HEK293T (cell line): ENCODE data around the gene AP3M1.

ENCODE experiments used
- ARNT ChIP-seq: fragments of 450-650 bp; IDR thresholded peaks from 2 replicates; pipeline ENCODE4 v1.6.1; 2017; ENCODE audit warnings: mild to moderate bottlenecking
- BHLHE40 ChIP-seq: fragments of 450-650 bp; IDR thresholded peaks from 2 replicates; pipeline ENCODE4 v1.6.1; 2016; ENCODE audit warnings: mild to moderate bottlenecking, moderate library complexity, borderline replicate concordance
- ELF4 ChIP-seq: fragments of 450-650 bp; IDR thresholded peaks from 2 replicates; pipeline ENCODE4 v1.6.1; 2017; ENCODE audit warnings: antibody characterized with exemption
- PKNOX1 ChIP-seq: fragments of 450-650 bp; IDR thresholded peaks from 2 replicates; pipeline ENCODE4 v1.6.1; 2016
- SUZ12 ChIP-seq: fragments of 450-650 bp; IDR thresholded peaks from 2 replicates; pipeline ENCODE4 v1.6.1; 2016; ENCODE audit warnings: mild to moderate bottlenecking

- no peak for TF ChIP-seq ARNT
- no peak for TF ChIP-seq BHLHE40
- no peak for TF ChIP-seq ELF4
- no peak for TF ChIP-seq PKNOX1
- TF ChIP-seq SUZ12 = no peak
These were observed 57.0 kb downstream of the AP3M1 start for GRCh38 chr10:74093530-74094164.
